ENCODE results near the gene CHMP4B. TPM values are rescaled to one million over a fixed set of nuclear protein-coding genes. Genes with fewer than 3 reads are reported as not detected.

CHMP4B gene
- total RNA-seq, 1 experiment from 2014 or later, result 77.6 TPM

DNA sequence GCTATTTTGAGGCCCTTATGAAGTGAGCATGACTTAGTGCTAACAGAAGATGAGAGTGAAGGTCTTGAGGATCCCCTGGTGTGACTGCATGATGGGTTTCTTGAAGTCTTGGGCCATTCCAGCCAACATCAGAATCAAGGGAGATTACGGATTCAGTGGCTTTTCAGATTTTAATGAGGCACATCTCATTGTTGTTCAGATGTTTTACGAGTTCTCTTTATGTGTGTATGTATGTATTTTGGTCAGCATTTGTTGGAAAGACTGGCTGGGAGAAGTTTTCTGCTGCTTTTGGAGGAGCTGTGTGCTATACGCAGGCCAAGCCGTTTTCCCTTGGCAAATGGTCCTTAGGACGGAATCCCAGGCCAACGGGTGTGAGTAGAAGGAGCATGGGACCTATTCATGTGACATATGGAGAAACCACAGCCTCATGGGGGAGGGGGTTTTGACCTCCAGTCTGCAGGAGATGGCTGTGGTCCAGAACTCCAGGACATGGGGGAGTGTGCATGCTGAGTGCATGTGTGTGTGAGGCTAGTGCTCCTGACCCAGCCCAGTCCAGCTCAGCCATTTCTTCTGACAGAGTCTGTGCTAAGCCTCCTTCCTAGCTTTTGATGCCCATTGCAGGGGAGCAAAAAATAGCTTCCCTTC, 35.3 kb downstream of the CHMP4B start:
- Mint-ChIP-seq H3K4me3 (ENCODE audit: unreplicated experiment) (no peak overlapping the region), H3K36me3 (ENCODE audit: insufficient read depth, unreplicated experiment) (peaks cover 27% of the 10 kb centered on the region), H3K9me3 (ENCODE audit: unreplicated experiment) (no peaks in the 10 kb centered on the region), H3K27ac (ENCODE audit: low read depth, unreplicated experiment) (no peak overlapping the region), H3K4me1 (ENCODE audit: insufficient read depth, unreplicated experiment) (peaks cover 21% of the 10 kb centered on the region), H3K27me3 (ENCODE audit: insufficient read depth, unreplicated experiment) (no peaks in the 10 kb centered on the region)
- intact Hi-C loops (cut with micrococcal nuclease), result no loop called here
- BruUV-seq (replicated peaks), result no TSS peak
- TF ChIP-seq, protein P1, sequence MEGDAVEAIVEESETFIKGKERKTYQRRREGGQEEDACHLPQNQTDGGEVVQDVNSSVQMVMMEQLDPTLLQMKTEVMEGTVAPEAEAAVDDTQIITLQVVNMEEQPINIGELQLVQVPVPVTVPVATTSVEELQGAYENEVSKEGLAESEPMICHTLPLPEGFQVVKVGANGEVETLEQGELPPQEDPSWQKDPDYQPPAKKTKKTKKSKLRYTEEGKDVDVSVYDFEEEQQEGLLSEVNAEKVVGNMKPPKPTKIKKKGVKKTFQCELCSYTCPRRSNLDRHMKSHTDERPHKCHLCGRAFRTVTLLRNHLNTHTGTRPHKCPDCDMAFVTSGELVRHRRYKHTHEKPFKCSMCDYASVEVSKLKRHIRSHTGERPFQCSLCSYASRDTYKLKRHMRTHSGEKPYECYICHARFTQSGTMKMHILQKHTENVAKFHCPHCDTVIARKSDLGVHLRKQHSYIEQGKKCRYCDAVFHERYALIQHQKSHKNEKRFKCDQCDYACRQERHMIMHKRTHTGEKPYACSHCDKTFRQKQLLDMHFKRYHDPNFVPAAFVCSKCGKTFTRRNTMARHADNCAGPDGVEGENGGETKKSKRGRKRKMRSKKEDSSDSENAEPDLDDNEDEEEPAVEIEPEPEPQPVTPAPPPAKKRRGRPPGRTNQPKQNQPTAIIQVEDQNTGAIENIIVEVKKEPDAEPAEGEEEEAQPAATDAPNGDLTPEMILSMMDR (IDR thresholded peaks at IDR 0.05; ENCODE audit: unreplicated experiment), result no peak
- ChIA-PET POLR2A (interaction anchor here (1.4 kb wide), 1 partner anchor 113 kb away, joined by 3 read pairs; no protein-coding TSS in a partner anchor), CTCF (interaction anchor here (0.6 to 1.1 kb wide), 5 partner anchors 7 to 373 kb away, joined by 3 to 4 read pairs (median 3); no protein-coding TSS in a partner anchor)
- DNase-seq (ENCODE audit: unreplicated experiment), result no peak

DNA sequence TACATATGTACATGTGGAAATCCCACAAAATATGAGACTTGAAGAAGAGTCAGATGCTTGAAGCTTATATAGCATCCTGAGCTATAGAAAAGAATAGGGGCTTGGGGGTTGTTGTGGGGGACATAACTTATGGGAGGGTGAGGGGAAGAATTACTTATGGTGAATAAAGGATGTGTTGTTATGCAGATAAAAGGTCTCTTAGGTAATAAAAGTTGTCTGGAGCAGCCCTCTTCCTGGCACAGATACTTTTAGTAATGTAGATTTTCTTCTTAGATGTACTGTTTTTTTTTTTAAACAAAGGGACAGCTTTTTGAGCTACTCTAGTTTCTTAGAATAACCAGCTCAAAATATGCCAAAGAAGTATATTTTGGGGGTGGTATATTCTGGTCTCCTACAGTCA, 35.9 kb downstream of the CHMP4B start:
- H3K27me3 Mint-ChIP-seq (ENCODE audit: insufficient read depth, unreplicated experiment), result no peaks in the 10 kb centered on the region
- no TSS peak for BruUV-seq (replicated peaks)
- H3K36me3 Mint-ChIP-seq (ENCODE audit: insufficient read depth, unreplicated experiment), result peaks cover 32% of the 10 kb centered on the region
- no peak overlapping the region for H3K4me3 Mint-ChIP-seq (ENCODE audit: unreplicated experiment)
- no peak for DNase-seq (ENCODE audit: unreplicated experiment)
- H3K4me1 Mint-ChIP-seq (ENCODE audit: insufficient read depth, unreplicated experiment), result peaks cover 15% of the 10 kb centered on the region
- H3K9me3 Mint-ChIP-seq (ENCODE audit: unreplicated experiment), result no peaks in the 10 kb centered on the region
- TF ChIP-seq, protein P1 (IDR thresholded peaks at IDR 0.05; ENCODE audit: unreplicated experiment), result no peak
- POLR2A ChIA-PET, result interaction anchor here (1.4 kb wide), 1 partner anchor 114 kb away, joined by 3 read pairs; no protein-coding TSS in a partner anchor
- no peak overlapping the region for H3K27ac Mint-ChIP-seq (ENCODE audit: low read depth, unreplicated experiment)
- intact Hi-C loops (cut with micrococcal nuclease), result no loop called here
- CTCF ChIA-PET, result interaction anchor here (0.6 to 1.1 kb wide), 5 partner anchors 8 to 334 kb away, joined by 3 to 4 read pairs (median 3); no protein-coding TSS in a partner anchor

- Mint-ChIP-seq H3K36me3 (ENCODE audit: insufficient read depth, unreplicated experiment) (peaks cover 40% of the 10 kb centered on the region), H3K4me1 (ENCODE audit: insufficient read depth, unreplicated experiment) (peaks cover 10% of the 10 kb centered on the region), H3K27me3 (ENCODE audit: insufficient read depth, unreplicated experiment) (no peaks in the 10 kb centered on the region), H3K9me3 (ENCODE audit: unreplicated experiment) (no peaks in the 10 kb centered on the region), H3K27ac (ENCODE audit: low read depth, unreplicated experiment) (no peak overlapping the region), H3K4me3 (ENCODE audit: unreplicated experiment) (no peak overlapping the region)
- ChIA-PET POLR2A (interaction anchor here (1.0 kb wide), 1 partner anchor 222 kb away, joined by 3 read pairs; no protein-coding TSS in a partner anchor), CTCF (interaction anchor here (0.7 to 1.6 kb wide), 4 partner anchors 40 to 221 kb away, joined by 3 to 6 read pairs (median 4); no protein-coding TSS in a partner anchor)
- intact Hi-C loops (cut with micrococcal nuclease), result no loop called here
- DNase-seq (ENCODE audit: unreplicated experiment), result no peak
- TF ChIP-seq, protein P1 (IDR thresholded peaks at IDR 0.05; ENCODE audit: unreplicated experiment), result no peak
- no TSS peak for BruUV-seq (replicated peaks)
Observed at GRCh38 chr20:33848391-33848790, 37.2 kb downstream of the CHMP4B start.

DNA sequence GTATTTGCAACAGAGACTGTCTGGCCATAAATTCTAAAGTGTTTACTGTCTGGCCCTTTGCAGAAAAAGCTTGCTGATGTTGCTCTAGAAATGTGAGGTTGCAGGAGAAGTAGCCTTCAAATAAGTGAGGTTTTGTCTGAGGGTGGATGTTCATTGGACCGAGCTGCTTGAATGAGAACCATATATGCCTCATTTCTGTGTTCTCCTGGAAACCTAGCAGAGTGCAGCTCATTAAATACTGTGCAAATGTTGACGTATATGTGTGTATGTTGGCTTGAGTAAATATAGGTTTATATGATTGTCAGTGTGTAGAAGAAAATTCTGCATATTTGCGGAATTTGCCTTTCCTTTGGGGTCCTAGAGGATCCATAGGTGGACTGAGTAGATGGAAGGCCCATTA, 39.0 kb downstream of the CHMP4B start:
- POLR2A ChIA-PET, result interaction anchor here (0.6 to 2.0 kb wide), 4 partner anchors 8 to 327 kb away, joined by 3 to 10 read pairs (median 4); partner anchors contain the start of gene CHMP4B
- CTCF ChIA-PET, result interaction anchor here (0.9 to 1.7 kb wide), 3 partner anchors 13 to 219 kb away, joined by 4 to 8 read pairs (median 4); no protein-coding TSS in a partner anchor
- intact Hi-C loops (cut with micrococcal nuclease), result no loop called here
- H3K9me3 Mint-ChIP-seq (ENCODE audit: unreplicated experiment), result no peaks in the 10 kb centered on the region
- peaks cover 54% of the 10 kb centered on the region for H3K36me3 Mint-ChIP-seq (ENCODE audit: insufficient read depth, unreplicated experiment)
- no TSS peak for BruUV-seq (replicated peaks)
- TF ChIP-seq, protein P1 (IDR thresholded peaks at IDR 0.05; ENCODE audit: unreplicated experiment), result no peak
- no peaks in the 10 kb centered on the region for H3K27me3 Mint-ChIP-seq (ENCODE audit: insufficient read depth, unreplicated experiment)
- H3K4me1 Mint-ChIP-seq (ENCODE audit: insufficient read depth, unreplicated experiment), result no peaks in the 10 kb centered on the region
- no peak overlapping the region for H3K27ac Mint-ChIP-seq (ENCODE audit: low read depth, unreplicated experiment)
- DNase-seq (ENCODE audit: unreplicated experiment), result no peak
- H3K4me3 Mint-ChIP-seq (ENCODE audit: unreplicated experiment), result no peak overlapping the region

Measured in MCF 10A (cell line).